Measurements from ENCODE around the gene RFESD.
"Not testable (repeated sequence)": the region's sequence is repeated elsewhere in the genome, so short reads cannot be mapped to it uniquely, and the experiment has no call there.

The RFESD gene

DNA sequence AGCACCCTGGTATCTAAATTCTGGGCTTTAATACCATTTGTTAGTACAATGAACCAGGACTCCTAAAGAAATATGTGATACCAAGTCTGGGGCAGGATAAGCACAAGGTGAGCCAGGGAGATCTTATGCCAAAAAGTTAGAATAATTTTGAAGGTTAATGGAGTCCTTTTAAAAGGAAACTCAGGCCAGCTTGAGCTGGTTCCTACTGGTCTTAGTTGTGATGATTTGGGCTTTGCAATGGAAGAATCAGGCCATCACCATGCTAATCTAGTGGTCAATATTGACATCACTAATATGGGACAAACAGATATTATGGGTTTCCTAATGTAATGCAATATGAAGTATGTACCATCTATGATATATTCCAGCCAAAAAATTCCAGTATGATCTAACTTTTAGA is 43.8 kb downstream of the RFESD start:
- no peak for DNase-seq (ENCODE audit: low read depth)
- TF ChIP-seq CTCF (conservative IDR thresholded peaks at IDR 0.05; ENCODE audit: low read depth, low read length), result no peak
- H3K4me3 ChIP-seq (ENCODE audit: low read length), result no peak overlapping the region

- no peak for TF ChIP-seq CTCF (conservative IDR thresholded peaks at IDR 0.05; ENCODE audit: low read depth, low read length)
- DNase-seq (ENCODE audit: low read depth), result no peak
- H3K4me3 ChIP-seq (ENCODE audit: low read length), result no peak overlapping the region
These were observed 51.5 kb downstream of the RFESD start for GRCh38 chr5:95697781-95698681.

- no peak for TF ChIP-seq CTCF (conservative IDR thresholded peaks at IDR 0.05; ENCODE audit: low read depth, low read length)
- H3K4me3 ChIP-seq (ENCODE audit: low read length), result no peak overlapping the region
- DNase-seq (ENCODE audit: low read depth), result no peak
These were observed 52.8 kb downstream of the RFESD start for GRCh38 chr5:95699337-95699736.

DNA sequence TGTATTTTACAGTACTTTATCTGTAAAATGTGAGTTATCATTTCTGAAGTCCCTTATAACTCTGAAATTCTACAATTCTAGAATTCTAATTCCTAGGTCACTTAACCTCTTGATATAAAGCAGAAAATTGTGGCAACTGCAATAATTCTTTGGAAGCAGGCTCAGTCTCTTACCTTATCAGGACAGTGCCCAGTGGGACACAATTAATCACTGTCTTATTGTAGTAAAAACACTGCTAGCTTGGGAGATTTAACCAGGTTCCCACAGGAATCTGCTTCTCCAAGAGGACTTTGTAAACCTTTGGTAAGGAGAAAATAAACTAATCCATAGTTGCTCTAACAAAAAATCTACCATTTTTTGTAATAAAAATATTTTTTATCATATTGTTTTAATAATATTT is 54.5 kb downstream of the RFESD start:
- DNase-seq (ENCODE audit: low read depth), result no peak
- H3K4me3 ChIP-seq (ENCODE audit: low read length), result no peak overlapping the region
- TF ChIP-seq CTCF (conservative IDR thresholded peaks at IDR 0.05; ENCODE audit: low read depth, low read length), result no peak

DNA sequence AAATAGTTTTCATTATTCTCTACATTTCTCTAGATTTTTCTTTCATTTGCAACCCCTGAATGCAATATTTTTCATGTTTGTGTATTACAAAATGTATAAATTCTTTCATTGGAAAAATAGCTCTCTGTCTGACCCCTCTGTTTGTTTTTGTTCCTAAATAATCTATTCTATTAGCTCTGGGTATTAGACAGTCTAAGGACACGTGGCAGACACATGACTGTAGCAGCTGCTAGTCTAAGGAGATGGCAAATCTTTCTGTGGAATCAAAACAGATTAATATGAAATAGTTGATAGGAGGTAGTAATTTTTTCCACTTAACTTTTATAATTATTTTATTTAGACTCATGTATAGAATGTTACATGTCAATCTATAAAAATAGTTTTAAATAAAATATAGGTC is 57.6 kb downstream of the RFESD start:
- DNase-seq (ENCODE audit: low read depth), result no peak
- no peak overlapping the region for H3K4me3 ChIP-seq (ENCODE audit: low read length)
- TF ChIP-seq CTCF (conservative IDR thresholded peaks at IDR 0.05; ENCODE audit: low read depth, low read length), result no peak

DNA sequence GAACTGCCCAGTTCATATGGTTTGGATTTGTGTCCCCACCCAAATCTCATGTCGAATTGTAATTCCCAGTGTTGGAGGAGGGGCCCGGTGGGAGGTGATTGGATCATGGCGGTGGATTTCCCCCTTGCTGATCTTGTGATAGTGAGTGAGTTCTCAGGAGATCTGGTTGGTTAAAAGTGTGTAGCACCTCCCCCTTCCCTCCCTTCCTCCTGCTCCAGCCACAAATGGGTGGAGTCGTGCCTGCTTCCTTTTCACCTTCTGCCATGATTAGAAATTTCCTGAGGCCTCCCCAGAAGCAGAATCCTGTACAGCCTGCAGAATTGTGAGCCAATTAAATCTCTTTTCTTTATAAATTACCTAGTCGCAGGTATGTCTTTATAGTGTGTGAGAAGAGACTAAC is 59.6 kb downstream of the RFESD start:
- DNase-seq (ENCODE audit: low read depth); H3K4me3 ChIP-seq (ENCODE audit: low read length): not testable (repeated sequence)

DNA sequence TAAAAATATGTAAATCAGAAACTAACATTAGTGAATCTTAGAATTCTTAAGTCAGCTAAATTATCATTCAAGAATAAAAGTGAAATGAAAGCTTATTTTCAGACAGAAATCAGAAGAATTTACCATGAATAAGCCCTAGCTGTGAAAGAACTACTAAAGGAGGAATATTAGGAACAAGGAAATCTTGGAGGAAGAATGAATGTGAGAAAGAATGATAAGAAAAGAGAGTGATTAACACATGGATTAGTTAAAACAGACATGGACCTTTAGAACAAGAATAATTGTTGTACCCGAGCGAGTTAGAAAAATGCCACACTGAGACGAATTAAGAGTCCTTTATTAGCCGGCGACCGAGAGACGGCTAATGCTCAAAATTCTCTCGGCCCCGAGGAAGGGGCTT is 60.5 kb downstream of the RFESD start:
- TF ChIP-seq CTCF (conservative IDR thresholded peaks at IDR 0.05; ENCODE audit: low read depth, low read length), result no peak
- DNase-seq (ENCODE audit: low read depth), result no peak
- no peak overlapping the region for H3K4me3 ChIP-seq (ENCODE audit: low read length)
